Right lobe of liver (tissue), 4 donors: ENCODE data around the gene ARSB.

Experiments
- POLR2A ChIP-seq: fragments of 450-650 bp; IDR thresholded peaks from one replicate; pipeline ENCODE4 v1.6.1; 2017; ENCODE audit warnings: antibody characterized with exemption, mild to moderate bottlenecking
- TF ChIP-seq, protein P1 (sequence below), 4 donors: fragments of 200-600 bp in 3 of 4; fragments of 450-650 bp in 1 of 4; IDR thresholded peaks; one replicate each; pipeline versions ENCODE4 v1.5.1 to v1.8.0; 2016 to 2022; ENCODE audit warnings: antibody characterized with exemption in 4 of 4, mild to moderate bottlenecking in 2 of 4
- donor health status: DM: no; HTN: no; CAD: no.
- donor health status: DM: no; HTN: no; CAD: no.
- donor health status: DM: no; HTN: yes; CAD: no.

- TF ChIP-seq, protein P1, sequence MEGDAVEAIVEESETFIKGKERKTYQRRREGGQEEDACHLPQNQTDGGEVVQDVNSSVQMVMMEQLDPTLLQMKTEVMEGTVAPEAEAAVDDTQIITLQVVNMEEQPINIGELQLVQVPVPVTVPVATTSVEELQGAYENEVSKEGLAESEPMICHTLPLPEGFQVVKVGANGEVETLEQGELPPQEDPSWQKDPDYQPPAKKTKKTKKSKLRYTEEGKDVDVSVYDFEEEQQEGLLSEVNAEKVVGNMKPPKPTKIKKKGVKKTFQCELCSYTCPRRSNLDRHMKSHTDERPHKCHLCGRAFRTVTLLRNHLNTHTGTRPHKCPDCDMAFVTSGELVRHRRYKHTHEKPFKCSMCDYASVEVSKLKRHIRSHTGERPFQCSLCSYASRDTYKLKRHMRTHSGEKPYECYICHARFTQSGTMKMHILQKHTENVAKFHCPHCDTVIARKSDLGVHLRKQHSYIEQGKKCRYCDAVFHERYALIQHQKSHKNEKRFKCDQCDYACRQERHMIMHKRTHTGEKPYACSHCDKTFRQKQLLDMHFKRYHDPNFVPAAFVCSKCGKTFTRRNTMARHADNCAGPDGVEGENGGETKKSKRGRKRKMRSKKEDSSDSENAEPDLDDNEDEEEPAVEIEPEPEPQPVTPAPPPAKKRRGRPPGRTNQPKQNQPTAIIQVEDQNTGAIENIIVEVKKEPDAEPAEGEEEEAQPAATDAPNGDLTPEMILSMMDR (IDR thresholded peaks at IDR 0.05): no peak
- no peak for TF ChIP-seq POLR2A
These were observed 163.5 kb downstream of the ARSB start for GRCh38 chr5:78821536-78822021.
